Stomach (tissue), 4 donors: ENCODE results near the gene NDUFAF2.

ENCODE experiments used
- POLR2A ChIP-seq, 4 donors: fragments of 450-650 bp; IDR thresholded peaks; one replicate each; pipeline ENCODE4 v1.6.1; 2016; ENCODE audit warnings: antibody characterized with exemption in 4 of 4, control low read depth in 2 of 4, mild to moderate bottlenecking in 1 of 4, moderate library complexity in 1 of 4
- TF ChIP-seq, protein P1 (sequence below), 7 experiments: fragments of 450-650 bp in 4 of 7; fragments of 200-600 bp in 3 of 7; sonication (generic) in 3 of 7; IDR thresholded peaks; one replicate each; pipeline ENCODE4 v1.5.1; 2016 to 2019; ENCODE audit warnings: antibody characterized with exemption in 7 of 7, control low read depth in 2 of 7, mild to moderate bottlenecking in 1 of 7

DNA sequence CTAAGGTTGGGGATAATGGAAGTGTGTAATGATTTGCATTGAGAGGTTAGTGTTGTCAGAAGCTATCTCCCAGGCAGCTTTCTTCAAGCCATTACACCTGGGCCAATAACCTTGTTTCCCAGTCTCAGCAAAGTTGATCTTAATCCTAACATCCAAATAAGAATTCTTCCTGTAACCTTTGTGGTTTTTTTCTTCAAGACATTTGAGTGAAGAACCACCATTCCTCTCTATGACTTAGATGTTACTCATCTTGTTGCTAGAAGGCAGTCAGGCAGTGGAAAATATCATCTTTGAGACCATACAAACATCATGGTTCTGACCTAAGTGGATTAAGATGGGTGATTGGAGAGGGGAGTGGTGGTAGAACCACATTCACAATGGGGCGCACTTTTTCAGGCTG is 103.5 kb downstream of the NDUFAF2 start:
- TF ChIP-seq POLR2A (IDR thresholded peaks at IDR 0.05) = no peak
- TF ChIP-seq, protein P1, sequence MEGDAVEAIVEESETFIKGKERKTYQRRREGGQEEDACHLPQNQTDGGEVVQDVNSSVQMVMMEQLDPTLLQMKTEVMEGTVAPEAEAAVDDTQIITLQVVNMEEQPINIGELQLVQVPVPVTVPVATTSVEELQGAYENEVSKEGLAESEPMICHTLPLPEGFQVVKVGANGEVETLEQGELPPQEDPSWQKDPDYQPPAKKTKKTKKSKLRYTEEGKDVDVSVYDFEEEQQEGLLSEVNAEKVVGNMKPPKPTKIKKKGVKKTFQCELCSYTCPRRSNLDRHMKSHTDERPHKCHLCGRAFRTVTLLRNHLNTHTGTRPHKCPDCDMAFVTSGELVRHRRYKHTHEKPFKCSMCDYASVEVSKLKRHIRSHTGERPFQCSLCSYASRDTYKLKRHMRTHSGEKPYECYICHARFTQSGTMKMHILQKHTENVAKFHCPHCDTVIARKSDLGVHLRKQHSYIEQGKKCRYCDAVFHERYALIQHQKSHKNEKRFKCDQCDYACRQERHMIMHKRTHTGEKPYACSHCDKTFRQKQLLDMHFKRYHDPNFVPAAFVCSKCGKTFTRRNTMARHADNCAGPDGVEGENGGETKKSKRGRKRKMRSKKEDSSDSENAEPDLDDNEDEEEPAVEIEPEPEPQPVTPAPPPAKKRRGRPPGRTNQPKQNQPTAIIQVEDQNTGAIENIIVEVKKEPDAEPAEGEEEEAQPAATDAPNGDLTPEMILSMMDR (IDR thresholded peaks at IDR 0.05) = no peak
